Measurements from ENCODE around the gene TEDC1.

The TEDC1 gene

DNA sequence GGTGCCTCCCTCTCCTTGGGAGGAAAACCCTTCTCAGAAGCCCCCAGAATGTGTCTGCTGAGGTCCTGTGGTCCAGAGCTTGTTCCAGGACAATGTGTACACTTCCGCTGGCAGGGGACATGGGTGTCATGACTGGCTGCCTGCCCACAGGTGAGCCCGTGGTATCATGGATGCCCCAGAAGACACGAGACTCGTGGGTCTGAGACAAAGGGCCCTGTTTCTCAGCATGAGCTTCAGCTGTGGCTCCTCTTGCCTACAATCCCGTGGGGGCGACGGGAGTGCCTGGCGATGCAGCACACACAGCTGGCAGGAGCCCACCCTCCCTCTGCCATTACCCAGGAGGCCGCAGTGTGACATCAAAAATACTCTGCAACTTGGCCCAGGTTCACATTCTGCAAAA lies 42.3 kb downstream of the TEDC1 start:
- TF ChIP-seq, protein P1, sequence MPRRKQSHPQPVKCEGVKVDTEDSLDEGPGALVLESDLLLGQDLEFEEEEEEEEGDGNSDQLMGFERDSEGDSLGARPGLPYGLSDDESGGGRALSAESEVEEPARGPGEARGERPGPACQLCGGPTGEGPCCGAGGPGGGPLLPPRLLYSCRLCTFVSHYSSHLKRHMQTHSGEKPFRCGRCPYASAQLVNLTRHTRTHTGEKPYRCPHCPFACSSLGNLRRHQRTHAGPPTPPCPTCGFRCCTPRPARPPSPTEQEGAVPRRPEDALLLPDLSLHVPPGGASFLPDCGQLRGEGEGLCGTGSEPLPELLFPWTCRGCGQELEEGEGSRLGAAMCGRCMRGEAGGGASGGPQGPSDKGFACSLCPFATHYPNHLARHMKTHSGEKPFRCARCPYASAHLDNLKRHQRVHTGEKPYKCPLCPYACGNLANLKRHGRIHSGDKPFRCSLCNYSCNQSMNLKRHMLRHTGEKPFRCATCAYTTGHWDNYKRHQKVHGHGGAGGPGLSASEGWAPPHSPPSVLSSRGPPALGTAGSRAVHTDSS (tag by site-specific recombination; IDR thresholded peaks at IDR 0.05), result no peak
- TF ChIP-seq ZNF514 (tag by site-specific recombination; IDR thresholded peaks at IDR 0.05) (no peak), ZBTB48 (tag by site-specific recombination; IDR thresholded peaks at IDR 0.05) (no peak), ZNF621 (tag by site-specific recombination; IDR thresholded peaks at IDR 0.05) (no peak), ZNF416 (tag by site-specific recombination; IDR thresholded peaks at IDR 0.05) (no peak)
- POLR2A ChIA-PET, result interaction anchor here (0.9 kb wide), 1 partner anchor 41 kb away, joined by 3 read pairs; no protein-coding TSS in a partner anchor

DNA sequence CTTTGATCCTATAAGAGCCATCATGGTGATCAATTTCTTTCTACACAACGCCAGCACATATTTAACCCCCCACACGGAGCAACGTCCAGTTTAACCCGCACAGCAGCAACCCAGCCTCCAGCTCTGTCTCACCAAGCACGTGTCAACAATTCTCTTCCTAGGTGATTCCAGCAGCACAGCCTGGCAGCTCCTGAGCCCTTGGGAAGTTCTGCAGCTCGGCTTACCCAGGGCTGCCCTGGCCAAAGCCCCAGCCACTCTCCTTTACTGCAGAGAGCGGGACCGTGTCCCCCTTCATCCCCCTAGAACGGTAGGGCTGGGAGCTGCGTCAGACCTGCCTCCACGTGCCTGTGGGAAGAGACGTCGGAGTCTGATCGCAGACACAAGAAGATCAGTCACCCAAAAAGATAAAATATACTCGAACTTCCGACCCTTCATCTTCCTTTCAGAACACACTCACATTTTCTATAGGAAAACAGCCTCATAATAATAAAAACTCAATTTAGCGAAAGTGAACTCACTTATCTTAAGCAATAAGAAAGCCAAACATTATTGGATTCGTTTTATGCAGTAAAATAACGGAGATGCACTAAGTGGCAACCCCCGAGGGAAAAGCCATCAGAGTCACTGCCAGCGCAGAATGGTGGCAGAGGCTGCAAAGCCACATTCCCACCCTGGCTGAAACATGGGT lies 42.9 kb downstream of the TEDC1 start:
- TF ChIP-seq PRDM1 (tag by site-specific recombination; IDR thresholded peaks at IDR 0.05) (peak; percentile 73), HOXA7 (CRISPR knock-in tag; IDR thresholded peaks at IDR 0.05; ENCODE audit: borderline replicate concordance) (no peak), IKZF3 (tag by site-specific recombination; IDR thresholded peaks at IDR 0.05) (no peak)
- TF ChIP-seq, protein P2, sequence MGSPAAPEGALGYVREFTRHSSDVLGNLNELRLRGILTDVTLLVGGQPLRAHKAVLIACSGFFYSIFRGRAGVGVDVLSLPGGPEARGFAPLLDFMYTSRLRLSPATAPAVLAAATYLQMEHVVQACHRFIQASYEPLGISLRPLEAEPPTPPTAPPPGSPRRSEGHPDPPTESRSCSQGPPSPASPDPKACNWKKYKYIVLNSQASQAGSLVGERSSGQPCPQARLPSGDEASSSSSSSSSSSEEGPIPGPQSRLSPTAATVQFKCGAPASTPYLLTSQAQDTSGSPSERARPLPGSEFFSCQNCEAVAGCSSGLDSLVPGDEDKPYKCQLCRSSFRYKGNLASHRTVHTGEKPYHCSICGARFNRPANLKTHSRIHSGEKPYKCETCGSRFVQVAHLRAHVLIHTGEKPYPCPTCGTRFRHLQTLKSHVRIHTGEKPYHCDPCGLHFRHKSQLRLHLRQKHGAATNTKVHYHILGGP (tag by site-specific recombination; IDR thresholded peaks at IDR 0.05), result no peak
- H3K4me3 ChIP-seq (ENCODE audit: low read depth, low read length), result no peak overlapping the region
- CTCF ChIA-PET, result interaction anchor here (0.5 to 3.5 kb wide), 7 partner anchors 36 to 465 kb away, joined by 3 to 15 read pairs (median 3); no protein-coding TSS in a partner anchor
- peaks cover 0 to 21% of the 10 kb centered on the region in 2 experiments; a peak in 1 of 3 replicates for H3K36me3 ChIP-seq (ENCODE audit: control insufficient read depth in 2 of 2, insufficient read depth in 1 of 2, low read length in 2 of 2)
- no peaks in the 10 kb centered on the region for H3K9me3 ChIP-seq (ENCODE audit: control insufficient read depth, insufficient read depth, low read depth, low read length)
- POLR2A ChIA-PET, result no interaction called here
- no peaks in the 10 kb centered on the region for H3K4me1 ChIP-seq (ENCODE audit: control insufficient read depth, insufficient read depth, low read length)
- no peak overlapping the region for H3K27ac ChIP-seq (ENCODE audit: extremely low read depth, low read depth, low read length)

More for the DNA sequence above, 42.3 kb downstream of the TEDC1 start:
- H3K9me3 ChIP-seq (ENCODE audit: control insufficient read depth, insufficient read depth, low read depth, low read length), result no peaks in the 10 kb centered on the region
- no peaks in the 10 kb centered on the region for H3K4me1 ChIP-seq (ENCODE audit: control insufficient read depth, insufficient read depth, low read length)
- no peak overlapping the region for H3K27ac ChIP-seq (ENCODE audit: extremely low read depth, low read depth, low read length)
- peaks cover 0 to 24% of the 10 kb centered on the region in 2 experiments; a peak in 1 of 3 replicates for H3K36me3 ChIP-seq (ENCODE audit: control insufficient read depth in 2 of 2, insufficient read depth in 1 of 2, low read length in 2 of 2)
- H3K4me3 ChIP-seq (ENCODE audit: low read depth, low read length), result no peak overlapping the region
- CTCF ChIA-PET, result interaction anchor here (0.5 to 3.5 kb wide), 8 partner anchors 11 to 842 kb away, joined by 3 to 15 read pairs (median 3); no protein-coding TSS in a partner anchor

DNA sequence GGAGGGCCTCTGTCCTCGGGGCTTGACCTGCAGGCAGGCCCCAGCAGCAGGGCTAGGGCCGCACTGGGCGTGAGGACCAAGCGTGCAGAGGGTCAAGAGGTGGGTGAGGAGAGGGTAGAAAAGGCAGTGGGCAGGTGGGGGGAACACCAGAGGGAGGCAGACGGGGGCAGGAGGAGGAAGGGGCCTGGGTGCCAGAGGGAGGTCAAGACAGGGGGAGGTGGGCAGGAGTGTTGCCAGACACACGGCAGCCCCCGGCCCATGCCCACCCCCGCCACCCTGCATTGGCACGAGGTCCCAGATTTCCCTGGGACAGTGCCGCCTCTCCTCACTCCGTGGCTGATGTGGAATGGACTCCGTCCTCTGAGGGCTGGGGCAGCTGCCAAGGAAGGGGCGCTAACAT lies 43.5 kb downstream of the TEDC1 start:
- ChIA-PET POLR2A (no interaction called here), CTCF (interaction anchor here (0.6 to 3.5 kb wide), 2 partner anchors 54 to 164 kb away, joined by 3 to 15 read pairs; no protein-coding TSS in a partner anchor)
- Histone ChIP-seq H3K36me3 (ENCODE audit: control insufficient read depth in 2 of 2, insufficient read depth in 1 of 2, low read length in 2 of 2) (peaks cover 0 to 15% of the 10 kb centered on the region in 2 experiments; a peak in 1 of 3 replicates), H3K9me3 (ENCODE audit: control insufficient read depth, insufficient read depth, low read depth, low read length) (no peaks in the 10 kb centered on the region), H3K4me1 (ENCODE audit: control insufficient read depth, insufficient read depth, low read length) (no peaks in the 10 kb centered on the region), H3K4me3 (ENCODE audit: low read depth, low read length) (no peak overlapping the region), H3K27ac (ENCODE audit: extremely low read depth, low read depth, low read length) (no peak overlapping the region)
- TF ChIP-seq ZFHX2 (tag by site-specific recombination; conservative IDR thresholded peaks at IDR 0.05), result 0 out of 2 replicates have a peak, but pooled peaks have one; percentile 45
- no peak for TF ChIP-seq ZNF266 (tag by site-specific recombination; IDR thresholded peaks at IDR 0.05; ENCODE audit: low read depth)
- TF ChIP-seq ZNF791 (tag by site-specific recombination; IDR thresholded peaks at IDR 0.05), result no peak
- TF ChIP-seq, protein P3, sequence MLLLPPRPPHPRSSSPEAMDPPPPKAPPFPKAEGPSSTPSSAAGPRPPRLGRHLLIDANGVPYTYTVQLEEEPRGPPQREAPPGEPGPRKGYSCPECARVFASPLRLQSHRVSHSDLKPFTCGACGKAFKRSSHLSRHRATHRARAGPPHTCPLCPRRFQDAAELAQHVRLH (tag by site-specific recombination; IDR thresholded peaks at IDR 0.05), result no peak
- TF ChIP-seq EGR2 (tag by site-specific recombination; IDR thresholded peaks at IDR 0.05; ENCODE audit: low read depth), result peak; percentile 47; the same call in 1 of the 2 replicates

DNA sequence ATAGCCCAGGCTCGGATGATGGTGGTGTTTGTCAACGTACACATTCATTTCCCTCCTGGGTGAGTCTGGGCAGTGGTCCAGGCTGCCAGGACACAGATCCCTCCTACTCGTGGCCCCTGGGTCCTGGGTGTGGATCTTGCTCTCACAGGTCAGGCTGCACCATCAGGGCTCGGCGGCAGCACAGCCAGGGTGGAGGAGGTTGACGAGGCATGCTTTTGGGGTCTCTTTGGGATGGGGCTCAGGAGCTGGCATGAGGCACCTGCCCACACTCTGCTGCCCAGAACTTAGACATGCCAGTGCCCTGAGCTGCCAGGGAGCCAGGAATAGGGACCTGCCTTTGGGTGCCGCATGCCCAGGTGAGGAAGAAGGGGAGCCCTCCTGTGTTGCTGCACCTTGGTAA lies 45.0 kb downstream of the TEDC1 start:
- Histone ChIP-seq H3K9me3 (ENCODE audit: control insufficient read depth, insufficient read depth, low read depth, low read length) (no peaks in the 10 kb centered on the region), H3K4me1 (ENCODE audit: control insufficient read depth, insufficient read depth, low read length) (no peaks in the 10 kb centered on the region), H3K27ac (ENCODE audit: extremely low read depth, low read depth, low read length) (no peak overlapping the region), H3K36me3 (ENCODE audit: control insufficient read depth in 2 of 2, insufficient read depth in 1 of 2, low read length in 2 of 2) (peaks cover 0 to under 1% of the 10 kb centered on the region in 2 experiments; a peak in 1 of 3 replicates), H3K4me3 (ENCODE audit: low read depth, low read length) (no peak overlapping the region)
- CTCF ChIA-PET, result interaction anchor here (1.0 to 1.8 kb wide), 2 partner anchors 18 to 410 kb away, joined by 4 to 5 read pairs; no protein-coding TSS in a partner anchor
- POLR2A ChIA-PET, result no interaction called here
- TF ChIP-seq ZNF558 (tag by site-specific recombination; IDR thresholded peaks at IDR 0.05) (no peak), ZNF707 (tag by site-specific recombination; IDR thresholded peaks at IDR 0.05) (no peak), ZNF701 (tag by site-specific recombination; IDR thresholded peaks at IDR 0.05) (no peak), ZNF777 (tag by site-specific recombination; IDR thresholded peaks at IDR 0.05; ENCODE audit: borderline replicate concordance) (no peak), ZNF670 (tag by site-specific recombination; IDR thresholded peaks at IDR 0.05; ENCODE audit: low read depth) (no peak), ZNF660 (tag by site-specific recombination; IDR thresholded peaks at IDR 0.05) (no peak)
- TF ChIP-seq, protein P4, sequence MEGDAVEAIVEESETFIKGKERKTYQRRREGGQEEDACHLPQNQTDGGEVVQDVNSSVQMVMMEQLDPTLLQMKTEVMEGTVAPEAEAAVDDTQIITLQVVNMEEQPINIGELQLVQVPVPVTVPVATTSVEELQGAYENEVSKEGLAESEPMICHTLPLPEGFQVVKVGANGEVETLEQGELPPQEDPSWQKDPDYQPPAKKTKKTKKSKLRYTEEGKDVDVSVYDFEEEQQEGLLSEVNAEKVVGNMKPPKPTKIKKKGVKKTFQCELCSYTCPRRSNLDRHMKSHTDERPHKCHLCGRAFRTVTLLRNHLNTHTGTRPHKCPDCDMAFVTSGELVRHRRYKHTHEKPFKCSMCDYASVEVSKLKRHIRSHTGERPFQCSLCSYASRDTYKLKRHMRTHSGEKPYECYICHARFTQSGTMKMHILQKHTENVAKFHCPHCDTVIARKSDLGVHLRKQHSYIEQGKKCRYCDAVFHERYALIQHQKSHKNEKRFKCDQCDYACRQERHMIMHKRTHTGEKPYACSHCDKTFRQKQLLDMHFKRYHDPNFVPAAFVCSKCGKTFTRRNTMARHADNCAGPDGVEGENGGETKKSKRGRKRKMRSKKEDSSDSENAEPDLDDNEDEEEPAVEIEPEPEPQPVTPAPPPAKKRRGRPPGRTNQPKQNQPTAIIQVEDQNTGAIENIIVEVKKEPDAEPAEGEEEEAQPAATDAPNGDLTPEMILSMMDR (tag by site-specific recombination; IDR thresholded peaks at IDR 0.05), result no peak
- TF ChIP-seq, protein P5, sequence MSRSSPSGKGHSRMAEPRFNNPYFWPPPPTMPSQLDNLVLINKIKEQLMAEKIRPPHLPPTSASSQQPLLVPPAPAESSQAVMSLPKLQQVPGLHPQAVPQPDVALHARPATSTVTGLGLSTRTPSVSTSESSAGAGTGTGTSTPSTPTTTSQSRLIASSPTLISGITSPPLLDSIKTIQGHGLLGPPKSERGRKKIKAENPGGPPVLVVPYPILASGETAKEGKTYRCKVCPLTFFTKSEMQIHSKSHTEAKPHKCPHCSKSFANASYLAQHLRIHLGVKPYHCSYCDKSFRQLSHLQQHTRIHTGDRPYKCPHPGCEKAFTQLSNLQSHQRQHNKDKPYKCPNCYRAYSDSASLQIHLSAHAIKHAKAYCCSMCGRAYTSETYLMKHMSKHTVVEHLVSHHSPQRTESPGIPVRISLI (tag by site-specific recombination; IDR thresholded peaks at IDR 0.05), result no peak
